Measurements from ENCODE around the gene ZMYM5.
"Not testable (repeated sequence)": the region's sequence is repeated elsewhere in the genome, so short reads cannot be mapped to it uniquely, and the experiment has no call there.

Gene ZMYM5

DNA sequence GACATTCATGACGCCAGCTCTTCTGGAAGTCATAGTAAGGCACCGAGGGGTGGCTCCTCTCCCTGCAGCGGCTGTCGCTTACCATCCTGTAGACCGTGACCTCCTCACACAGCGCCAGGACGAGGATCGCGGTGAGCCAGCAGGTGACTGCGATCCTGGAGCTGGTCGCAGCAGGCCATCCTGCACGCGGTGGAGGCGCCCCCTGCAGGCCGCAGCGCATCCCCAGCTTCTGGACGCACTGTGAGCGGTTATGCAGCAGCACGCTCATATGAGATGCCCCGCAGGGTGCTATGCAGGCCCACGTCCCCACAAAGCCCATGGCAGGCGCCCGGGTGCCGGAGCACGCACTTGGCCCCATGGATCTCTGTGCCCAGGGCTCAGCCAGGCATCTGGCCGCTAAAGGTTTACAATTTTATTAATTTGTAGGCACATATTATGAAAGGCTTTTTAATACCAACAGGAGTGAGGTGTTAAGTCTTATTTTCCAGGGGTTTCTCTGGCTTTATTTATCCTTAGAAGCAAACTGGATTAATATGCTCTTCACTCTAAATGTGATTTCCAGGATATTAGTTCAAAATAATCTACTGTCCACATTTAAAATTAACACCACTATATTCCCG, 45.1 kb downstream of the ZMYM5 start:
- peak; percentile 13 for DNase-seq

DNA sequence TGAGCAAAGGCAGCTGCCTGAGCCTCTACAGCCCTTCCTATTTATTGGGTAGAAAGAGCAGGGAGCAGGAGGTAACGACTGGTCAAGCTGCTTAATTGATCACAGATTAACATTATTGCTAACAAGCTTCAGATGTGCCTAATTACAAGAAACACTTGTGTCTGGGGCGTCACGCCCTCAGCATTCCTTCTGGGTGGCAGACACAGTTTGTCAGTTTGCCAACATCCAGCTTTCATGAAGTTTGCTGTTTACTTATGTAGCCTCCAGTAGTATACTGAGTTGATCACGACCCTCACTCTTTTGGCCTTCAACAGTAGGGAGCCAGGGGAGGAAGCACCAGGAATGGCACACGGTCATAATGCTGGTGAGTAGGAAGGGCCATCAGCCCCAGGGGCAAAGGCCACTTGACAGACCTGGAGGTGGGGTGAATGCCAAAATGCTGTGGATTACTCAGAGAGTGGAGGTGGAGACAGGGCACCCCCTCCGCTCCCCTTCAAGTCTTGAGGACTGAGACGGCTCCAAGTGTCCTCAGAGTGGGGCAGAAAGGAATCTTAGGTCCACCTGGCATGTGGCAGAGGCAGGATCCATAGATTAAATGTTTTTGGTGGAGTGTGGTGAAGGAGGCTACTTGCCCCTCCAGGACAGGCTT, 45.8 kb downstream of the ZMYM5 start:
- DNase-seq: no peak

DNA sequence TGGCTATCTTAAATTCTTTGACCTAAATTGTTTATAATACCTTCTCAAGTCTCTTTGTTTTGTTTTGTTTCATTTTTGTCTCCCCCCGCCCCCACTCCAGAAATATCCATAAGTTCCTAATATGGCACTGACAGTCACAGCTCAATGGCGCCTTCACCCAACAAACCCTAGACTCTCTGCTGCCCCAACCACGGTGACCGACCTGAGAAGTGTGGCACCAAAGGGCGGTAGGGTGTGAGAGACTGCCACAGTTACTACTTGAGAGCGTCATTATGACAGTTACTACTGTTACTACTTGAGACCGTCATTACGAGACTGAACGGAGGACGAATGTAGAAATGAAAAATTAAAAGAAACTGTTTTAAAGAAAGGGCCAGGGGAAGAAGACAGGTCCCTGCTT, 46.3 kb downstream of the ZMYM5 start:
- DNase-seq: no peak

DNA sequence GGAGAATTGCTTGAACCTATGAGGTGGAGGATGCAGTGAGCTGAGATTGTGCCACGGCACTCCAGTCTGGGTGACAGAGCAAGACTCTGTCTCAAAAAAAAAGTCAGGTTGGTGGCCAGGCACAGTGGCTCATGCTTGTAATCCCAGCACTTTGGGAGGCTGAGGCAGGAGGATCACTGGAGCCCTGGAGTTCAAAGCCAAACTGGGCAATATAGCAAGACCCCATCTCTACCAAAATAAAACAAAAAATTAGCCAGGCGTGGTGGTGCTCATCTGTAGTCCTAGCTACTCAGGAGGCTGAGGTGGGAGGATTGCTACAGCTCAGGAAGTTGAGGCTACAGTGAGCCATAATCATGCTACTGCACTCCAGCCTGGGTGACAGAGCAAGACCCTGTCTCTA, 47.6 kb downstream of the ZMYM5 start:
- not testable (repeated sequence) for DNase-seq

DNA sequence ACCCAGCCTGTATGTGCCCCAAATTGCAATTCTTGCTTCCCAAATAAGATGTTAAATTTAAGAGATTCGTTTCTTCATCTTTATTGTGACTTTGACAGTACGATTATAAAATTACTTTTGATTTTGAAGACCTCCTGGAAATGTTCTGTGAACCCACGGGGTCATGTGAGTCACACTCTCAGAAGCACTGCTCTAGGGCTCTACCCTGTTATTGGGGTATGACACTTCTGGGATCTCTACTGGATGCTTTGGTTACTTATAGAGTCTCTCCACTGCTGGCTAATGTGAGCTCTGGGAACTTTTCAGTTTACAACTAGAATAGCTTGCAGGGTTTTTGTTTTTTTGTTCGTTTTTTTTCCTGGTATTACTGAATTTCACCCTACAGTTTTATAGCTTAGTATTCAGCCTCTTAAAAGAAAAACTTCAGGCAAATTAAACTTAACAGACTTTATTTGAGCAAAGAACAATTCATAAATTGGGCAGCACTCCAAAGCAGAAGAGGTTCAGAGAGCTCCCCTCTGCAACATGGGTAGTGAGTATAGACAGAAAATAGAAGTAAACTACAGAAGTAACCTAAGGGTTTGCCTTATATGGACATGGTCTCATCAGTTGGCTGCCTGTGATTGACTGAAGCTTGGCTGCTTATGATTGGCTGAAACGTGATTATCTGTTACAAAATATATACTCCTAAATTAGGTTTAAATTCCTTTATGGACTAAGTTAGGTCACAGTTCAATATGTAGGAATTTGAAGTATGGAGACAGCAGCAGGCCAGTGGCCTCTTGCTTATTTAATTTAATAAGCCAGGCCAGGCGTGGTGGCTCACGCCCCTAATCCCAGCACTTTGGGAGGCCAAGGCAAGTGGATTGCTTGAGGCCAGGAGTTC, 52.2 kb downstream of the ZMYM5 start:
- DNase-seq: no peak

DNA sequence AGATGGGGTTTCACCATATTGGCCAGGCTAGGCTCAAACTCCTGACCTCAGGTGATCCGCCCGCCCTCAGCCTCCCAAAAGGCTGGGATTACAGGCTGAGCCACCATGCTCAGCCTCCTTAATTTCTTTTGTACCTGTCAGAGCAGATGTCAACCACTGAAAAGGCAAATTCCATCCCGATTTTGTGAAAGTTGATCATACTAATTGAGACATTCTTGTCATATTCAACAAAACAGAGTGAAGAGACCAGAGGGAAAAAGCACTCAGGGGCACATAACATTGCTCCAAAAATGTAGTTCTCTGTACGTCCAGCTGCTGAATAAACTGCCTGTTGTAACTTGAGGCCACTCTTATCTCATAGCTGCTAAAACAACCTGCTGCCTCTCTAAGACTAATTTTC, 53.3 kb downstream of the ZMYM5 start:
- DNase-seq: no peak

DNA sequence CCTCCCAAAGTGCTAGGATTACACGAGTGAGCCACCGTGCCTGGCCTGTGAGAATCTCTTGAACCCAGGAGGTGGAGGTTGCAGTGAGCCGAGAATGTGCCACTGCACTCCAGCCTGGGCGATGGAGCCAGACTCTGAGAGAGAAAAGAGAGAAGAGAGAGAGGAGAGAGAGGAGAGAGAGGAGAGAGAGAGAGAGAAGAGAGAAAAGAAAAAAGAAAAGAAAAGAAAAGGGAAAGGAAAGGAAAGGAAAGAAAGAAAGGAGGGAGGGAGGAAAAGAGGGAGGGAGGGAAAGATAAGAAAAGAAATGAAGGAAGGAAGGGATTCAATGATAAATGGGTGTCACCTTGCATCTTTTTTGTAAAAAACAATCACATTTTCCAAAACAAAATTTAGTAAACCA, 57.7 kb downstream of the ZMYM5 start:
- no peak for DNase-seq

DNA sequence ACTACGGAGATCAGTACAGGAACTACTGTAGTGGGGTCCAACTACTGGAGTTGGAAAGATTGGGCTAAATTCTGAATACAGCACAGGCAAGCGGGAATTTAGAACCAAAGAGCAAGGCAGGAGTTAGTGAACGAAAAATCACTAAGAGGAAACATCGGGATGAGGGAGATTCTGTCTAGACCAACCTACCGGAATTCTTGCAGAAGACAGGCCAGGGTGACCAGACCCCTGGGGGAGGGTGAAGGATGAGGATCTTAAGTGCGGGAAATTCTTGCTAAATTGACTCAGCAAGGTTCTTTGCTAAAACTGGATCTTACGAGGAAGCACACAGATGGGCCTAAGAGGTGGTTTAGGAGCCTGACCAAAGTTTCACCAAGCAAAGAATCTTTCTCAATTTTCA, 67.5 kb downstream of the ZMYM5 start:
- DNase-seq: no peak

DNA sequence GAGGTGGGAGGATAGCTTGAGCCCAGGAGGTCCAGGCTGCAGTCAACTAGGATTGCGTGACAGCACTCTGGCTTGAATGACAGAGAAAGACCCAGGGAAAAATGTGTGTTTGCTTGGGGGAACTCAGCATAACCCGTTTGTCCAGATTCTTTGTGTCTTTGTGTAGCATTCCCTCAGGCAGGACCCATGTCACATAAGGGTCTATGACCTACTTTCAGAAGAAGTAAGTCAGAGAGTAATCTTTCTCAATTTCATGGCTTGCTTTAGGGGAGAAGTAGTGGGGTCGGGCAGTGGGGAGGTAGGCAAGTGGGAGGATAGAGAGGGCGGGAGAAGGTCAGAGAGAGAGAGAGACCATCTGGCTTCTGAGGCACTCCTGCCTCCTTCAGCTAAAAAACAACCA, 68.8 kb downstream of the ZMYM5 start:
- no peak for DNase-seq

DNA sequence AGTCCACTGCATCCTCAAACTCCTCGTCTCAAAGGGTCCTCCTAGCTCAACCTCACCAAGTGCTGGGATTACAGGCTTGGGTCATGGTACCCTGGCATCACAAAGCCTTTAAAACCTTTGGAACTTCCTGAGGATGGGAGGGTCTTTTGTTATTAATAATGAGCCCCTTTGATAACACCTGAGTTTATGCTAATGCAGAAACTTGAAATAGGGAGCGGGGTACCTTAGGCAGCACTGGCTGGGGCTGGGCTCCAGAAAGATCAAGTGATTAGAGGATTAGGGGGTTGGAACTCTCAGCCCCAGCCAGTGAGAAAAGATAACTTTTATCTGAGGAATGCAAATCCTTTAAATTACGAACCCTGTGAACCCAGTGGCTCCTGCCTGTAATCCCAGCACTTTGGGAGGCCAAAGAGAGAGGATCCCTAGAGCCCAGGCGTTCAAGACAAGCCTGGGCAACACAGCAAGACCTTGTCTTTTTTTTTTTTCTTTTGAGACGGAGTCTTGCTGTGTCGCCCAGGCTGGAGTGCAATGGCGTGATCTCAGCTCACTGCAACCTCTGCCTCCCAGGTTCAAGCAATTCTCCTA, 71.4 kb downstream of the ZMYM5 start:
- no peak for DNase-seq

DNA sequence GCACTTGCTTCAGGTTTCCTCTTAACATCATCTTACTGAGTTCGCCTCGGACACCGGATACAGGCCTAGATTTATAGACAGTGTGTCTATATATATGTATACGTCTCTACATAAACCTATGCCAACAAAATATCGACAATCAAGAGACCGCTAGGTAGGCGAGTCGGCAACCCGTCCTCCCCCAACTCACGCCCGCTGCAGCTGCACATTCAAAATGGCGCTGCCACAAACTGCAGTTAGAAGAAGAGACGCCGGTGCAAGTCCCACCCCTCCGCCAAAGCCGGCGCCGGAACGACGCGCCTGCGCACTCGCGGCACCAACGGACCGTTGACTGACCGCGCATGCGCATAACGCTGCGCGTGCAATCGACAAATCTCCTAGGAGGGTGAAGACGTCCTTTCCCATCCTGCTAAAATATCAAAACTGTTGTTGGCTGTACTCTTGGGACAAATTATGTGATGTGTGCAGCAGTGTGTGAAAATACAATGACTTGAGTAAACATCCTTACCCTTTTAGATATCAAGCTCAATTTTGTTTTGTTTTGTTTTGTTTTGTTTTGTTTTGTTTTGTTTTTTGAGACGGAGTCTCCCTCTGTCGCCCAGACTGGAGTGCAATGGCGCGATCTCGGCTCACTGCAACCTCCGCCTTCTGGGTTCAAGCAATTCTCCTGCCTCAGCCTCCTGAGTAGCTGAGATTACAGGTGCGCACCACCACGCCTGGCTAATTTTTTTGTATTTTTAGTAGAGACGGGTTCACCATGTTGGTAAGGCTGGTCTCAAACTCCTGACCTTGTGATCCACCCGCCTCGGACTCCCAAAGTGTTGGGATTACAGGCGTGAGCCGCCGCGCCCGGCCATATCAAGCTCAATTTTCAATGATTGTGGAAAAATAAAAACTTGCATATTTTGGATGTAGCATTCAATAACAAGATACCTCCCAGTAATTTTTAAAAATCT, 80.4 kb downstream of the ZMYM5 start, which contains the start of gene PSPC1:
Gene PSPC1 (minus strand): TSS at position 219 of the 956 bp plus-strand sequence. CDS start 188 bp downstream, at position 31.
- peak; percentile 94 for DNase-seq

DNA sequence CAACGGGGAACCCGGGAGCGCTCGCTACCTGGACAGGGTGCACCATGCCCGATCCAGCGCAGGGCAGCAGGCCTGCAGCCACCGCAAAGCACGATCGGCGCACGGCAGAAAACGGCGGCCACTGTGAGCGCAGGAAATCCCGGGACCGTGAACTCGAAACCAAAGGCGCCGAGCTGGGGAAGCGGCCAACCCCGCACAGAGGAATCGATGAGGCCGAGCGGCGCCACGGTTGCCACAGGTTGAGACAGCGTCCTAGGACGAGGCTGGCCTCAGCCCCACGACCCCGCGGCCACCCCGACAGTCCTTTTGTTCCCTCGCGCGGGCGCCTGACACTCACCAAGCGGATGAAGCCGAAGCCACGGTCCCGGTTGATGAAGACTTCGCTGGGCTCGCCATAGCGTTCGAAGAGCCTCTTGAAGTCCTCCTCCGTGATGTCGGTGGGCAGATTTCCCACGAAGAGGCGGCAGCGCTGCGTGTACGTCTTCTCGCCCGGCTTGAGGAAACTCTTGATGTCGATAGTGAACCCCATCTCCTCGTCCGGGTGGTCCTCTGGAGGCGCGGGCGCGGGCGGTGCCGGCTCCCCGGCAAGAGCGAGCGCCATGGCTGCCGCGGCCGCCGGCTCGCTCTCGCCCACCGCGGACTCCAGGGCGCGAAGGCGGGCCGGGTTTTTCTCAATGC, 81.3 kb downstream of the ZMYM5 start:
- peak; percentile 23 for DNase-seq

DNA sequence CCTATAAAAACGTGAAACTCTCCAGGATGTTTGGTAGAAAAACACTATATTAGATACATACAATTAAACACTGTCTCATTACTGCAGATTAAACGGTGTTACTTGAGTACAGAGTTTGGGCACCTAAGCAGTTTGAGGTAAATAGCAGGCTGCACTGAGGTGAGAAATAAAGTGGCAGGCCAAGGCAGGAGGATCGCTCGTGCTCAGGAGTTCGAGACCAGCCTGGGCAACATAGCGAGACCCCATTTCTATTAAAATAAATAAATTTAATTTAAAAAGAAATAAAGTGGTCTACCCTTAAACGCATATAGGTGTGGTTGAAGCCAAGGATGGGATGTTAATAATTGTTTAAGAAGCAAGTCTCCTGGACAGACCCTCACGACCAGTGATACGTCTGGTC, 81.9 kb downstream of the ZMYM5 start:
- DNase-seq: no peak

DNA sequence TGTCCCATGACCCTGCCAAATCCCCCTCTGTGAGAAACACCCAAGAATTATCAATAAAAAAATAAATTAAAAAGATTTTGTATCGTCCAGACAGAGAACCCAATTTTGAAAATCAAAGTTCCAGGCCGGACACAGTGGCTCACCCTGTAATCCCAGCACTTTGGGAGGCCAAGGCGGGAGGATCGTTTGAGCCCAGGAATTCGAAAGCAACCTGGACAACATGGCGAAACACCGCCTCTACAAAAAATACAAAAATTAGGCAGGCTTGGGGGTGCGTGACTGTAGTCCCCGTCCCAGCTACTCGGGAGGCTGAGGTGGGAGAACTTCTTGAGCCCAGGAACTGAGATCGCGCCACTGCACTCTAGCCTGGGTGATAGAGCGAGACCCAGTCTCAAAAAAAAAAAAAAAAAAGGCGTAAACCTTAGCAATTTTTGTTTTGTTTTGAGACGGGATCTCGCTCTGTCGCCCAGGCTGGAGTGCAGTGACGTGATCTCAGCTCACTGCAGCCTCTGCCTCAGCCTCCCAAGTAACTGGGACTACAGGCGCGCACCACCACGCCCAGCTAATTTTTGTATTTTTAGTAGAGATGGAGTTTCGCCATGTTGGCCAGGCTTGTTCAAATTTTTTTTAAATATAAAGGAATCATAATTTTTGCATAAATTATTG, 82.6 kb downstream of the ZMYM5 start:
- DNase-seq: not testable (repeated sequence)

Data from activated CD4-positive, alpha-beta T cell treated with anti-CD3 and anti-CD28 coated beads for 1 hour (primary cell).